ENCODE data around the gene FRMD6.
"Not testable (repeated sequence)": the region's sequence is repeated elsewhere in the genome, so short reads cannot be mapped to it uniquely, and the experiment has no call there.

The FRMD6 gene

GRCh38 chr14:51724650-51725049, 72.9 kb downstream of the FRMD6 start:
- DNase-seq (ENCODE audit: low read depth in 2 of 2): no peak

DNA sequence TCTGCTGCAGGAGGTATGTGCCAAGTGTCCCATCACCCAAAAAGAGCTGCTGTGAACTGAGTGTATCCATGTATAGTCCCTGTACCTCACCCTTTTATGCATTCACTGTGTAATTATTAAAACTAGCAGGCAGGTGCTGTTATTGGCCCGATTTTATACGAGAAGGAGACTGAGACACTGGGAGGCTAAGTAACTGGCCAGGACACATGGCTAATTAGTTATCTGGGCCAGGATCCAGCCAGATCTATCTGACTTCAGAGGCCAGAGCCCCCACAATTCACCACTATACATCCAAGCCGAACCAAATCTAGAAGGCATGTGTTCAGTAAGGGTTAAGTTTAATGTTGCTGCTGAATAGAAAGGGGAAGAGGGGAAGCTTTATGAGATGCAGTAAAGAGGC, 73.4 kb downstream of the FRMD6 start:
- no peak for DNase-seq (ENCODE audit: low read depth in 2 of 2)

- DNase-seq (ENCODE audit: low read depth in 2 of 2): no peak
Observed at GRCh38 chr14:51726166-51726899, 74.6 kb downstream of the FRMD6 start.

- no peak for DNase-seq (ENCODE audit: low read depth in 2 of 2)
Observed at GRCh38 chr14:51727526-51727925, 75.8 kb downstream of the FRMD6 start.

DNA sequence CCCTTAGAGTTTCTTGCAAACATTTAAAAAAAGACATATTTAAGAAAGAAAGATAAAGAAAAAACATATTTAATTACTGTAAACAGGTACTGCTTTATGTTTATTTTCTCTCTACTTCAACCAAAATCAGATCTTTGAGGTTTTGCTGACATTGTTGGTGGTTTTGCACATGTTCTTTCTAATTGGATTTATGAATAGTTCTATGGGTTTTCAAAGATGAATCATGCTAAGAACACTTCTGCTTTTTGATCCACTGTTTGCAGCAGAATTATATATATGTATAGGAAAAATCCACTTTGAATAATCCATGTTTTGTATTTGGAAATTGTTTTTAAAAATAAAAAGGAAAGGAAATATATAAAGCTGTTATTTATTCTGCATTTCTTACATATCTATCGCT, 78.4 kb downstream of the FRMD6 start:
- DNase-seq (ENCODE audit: low read depth in 2 of 2): no peak

GRCh38 chr14:51730684-51731083, 79.0 kb downstream of the FRMD6 start:
- DNase-seq (ENCODE audit: low read depth in 2 of 2): no peak

GRCh38 chr14:51732494-51733112, 80.9 kb downstream of the FRMD6 start:
- no peak for DNase-seq (ENCODE audit: low read depth in 2 of 2)

DNA sequence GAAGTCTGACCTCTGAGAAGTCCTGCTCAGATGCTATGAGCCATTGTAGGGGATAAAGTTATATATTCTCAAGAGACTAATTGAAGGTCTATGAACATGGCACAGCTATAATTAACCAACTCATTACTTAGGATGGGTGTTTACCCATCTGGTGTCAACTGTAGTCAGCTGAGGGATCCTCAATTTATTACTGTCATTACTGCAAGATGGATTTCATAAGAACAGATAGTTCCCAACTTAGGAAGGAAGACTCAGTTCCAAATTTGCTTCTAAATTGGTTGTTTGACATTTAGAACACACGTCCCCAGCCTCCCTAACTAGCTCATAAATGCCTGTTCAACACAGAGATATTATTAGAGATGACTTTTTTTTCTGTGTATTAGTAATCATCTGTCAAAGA, 81.4 kb downstream of the FRMD6 start:
- no peak for DNase-seq (ENCODE audit: low read depth in 2 of 2)

DNA sequence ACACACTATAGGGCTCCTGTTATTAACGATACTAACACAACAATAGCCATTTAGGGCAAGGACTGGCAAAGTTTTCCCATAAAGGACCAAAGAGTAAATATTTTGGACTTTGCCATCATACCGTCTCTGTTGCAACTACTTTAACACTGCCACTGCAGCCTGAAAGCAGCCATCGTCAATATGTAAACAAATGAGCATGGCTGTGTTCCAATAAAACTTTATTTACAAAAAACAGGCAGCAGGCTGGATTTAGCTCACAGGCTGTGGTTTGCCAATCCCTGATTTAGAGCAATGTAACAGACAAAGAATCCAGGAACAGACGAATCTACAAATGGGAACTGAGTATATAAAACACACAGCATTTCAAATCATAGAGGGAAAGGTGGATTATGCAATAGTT, 84.1 kb downstream of the FRMD6 start:
- DNase-seq (ENCODE audit: low read depth in 2 of 2): no peak

DNA sequence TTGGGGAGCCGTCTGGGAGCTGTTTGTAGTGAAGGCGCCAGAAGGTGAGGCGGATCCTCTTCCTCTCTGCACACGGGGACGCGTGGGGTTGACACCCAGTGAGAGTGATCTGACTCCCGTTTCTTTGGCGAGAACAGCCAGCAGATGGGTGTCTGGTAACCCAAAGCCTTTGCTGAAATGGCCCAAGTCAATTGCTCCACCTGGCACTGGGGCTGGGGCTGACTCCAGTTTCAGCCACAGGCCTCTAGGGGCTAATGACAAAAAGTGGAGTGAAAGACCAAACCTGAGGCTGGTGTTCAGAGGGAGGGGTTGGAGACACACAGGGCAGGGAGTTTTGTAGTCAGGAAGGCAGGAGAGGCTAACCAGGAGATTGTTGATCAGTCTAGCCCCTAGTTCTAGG, 87.0 kb downstream of the FRMD6 start:
- DNase-seq (ENCODE audit: low read depth in 2 of 2): no peak

- DNase-seq (ENCODE audit: low read depth in 2 of 2): no peak
Observed at GRCh38 chr14:51743588-51744000, 91.9 kb downstream of the FRMD6 start.

DNA sequence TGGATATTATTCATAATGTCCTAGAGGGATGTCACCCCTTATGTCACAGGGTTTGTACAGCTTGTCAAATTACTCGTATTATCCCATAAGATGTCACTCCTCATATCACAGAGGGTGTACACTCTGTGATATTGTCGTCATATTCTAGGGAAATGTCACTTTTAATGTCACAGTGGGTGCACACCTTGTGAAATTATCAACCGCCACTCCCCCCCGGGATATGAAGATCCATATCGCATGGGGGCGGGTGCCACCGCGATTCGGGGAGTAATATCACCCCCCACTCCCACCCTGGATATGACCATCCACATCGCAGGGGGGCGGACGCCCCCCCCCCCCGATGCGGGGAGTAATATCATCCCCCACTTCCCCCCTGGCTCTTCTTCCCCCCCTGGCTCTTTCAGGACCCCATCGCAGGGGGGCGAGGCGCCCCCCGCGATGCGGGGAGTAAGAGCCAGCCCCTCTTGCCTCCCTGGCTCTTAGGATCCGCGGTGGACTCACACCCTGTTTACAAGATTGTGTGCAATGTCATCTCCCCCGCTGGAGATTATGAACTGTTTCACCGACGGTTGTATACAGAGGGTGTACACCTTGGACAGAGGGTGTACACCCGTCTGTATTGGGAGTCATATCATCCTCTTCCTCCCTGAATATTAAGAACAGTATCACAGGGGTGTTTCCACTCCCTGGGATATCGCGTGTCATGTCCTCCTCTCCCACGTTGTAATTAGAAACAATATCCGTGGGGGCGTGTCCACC, 92.8 kb downstream of the FRMD6 start:
- no peak for DNase-seq (ENCODE audit: low read depth in 2 of 2)

DNA sequence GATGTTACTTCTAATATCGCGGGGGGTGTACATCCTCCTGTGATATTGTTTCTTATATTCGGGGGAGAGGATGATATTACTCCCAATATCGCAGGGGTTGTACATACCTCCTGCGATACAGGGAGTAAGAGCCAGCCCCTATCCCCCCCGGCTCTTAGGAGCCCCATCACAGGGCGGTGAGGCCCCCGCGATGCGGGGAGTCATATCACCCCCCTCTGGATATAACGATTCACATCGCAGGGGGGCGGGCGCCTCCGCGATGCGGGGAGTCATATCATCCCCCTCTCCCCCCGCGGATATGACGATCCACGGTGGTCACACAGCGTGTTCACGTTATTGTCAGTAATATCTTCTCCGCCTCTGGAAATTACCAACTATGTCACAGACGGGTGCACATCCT, 95.1 kb downstream of the FRMD6 start:
- not testable (repeated sequence) for DNase-seq (ENCODE audit: low read depth in 2 of 2)

DNA sequence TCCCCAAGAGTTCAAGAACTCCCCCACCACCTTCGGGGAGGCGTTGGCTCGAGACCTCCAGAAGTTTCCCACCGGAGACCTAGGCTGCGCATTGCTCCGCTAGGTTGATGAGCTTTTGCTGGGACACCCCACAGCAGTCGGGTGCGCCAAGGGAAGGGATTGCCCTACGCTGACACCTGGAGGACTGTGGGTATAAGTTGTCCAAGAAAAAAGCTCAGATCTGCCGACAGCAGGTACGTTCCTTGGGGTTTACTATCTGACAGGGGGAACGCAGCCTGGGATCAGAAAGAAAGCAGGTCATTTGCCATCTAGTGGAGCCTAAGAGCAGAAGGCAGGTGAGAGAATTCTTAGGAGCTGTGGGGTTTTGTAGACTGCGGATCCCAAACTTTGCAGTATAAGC, 98.8 kb downstream of the FRMD6 start:
- no peak for DNase-seq (ENCODE audit: low read depth in 2 of 2)

DNA sequence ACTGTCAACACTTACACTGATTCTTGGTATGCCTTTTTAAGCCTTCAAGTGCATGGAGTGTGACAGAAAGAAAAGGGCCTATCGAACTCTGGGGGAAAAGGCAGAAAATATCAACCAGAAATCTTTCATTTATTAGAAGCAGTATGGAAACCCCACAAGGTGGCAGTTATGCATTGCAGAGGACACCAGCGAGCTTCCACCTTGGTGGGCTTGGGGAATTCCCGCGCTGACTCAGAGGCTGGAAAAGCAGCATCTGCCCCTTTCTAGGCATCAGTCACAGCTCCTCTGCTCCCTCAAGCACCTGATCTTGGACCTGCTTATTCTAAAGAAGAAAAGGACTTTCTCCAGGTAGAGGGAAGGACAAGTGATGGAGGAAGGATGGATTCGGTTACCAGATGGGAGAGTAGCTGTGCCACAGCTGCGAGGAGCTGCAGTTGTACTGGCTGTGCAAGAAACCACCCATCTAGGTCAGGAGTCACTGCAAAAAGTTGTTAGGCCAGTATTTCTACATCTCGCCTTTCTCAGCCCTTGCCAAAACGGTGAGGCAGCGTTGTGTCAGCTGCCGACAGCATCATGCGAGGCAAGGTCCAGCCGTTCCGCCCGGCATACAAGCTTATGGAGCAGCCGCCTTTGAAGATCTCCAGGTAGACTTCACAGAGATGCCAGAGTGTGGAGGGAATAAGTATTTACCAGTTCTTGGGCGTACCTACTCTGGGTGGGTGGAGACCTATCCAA, 100.1 kb downstream of the FRMD6 start:
- DNase-seq (ENCODE audit: low read depth in 2 of 2): not testable (repeated sequence)

GRCh38 chr14:51757756-51758155, 106.0 kb downstream of the FRMD6 start:
- DNase-seq (ENCODE audit: low read depth in 2 of 2): not testable (repeated sequence)

- no peak for DNase-seq (ENCODE audit: low read depth in 2 of 2)
Observed at GRCh38 chr14:51759950-51760349, 108.2 kb downstream of the FRMD6 start.

- DNase-seq (ENCODE audit: low read depth in 2 of 2): not testable (repeated sequence)
Observed at GRCh38 chr14:51765726-51766125, 114.0 kb downstream of the FRMD6 start.

DNA sequence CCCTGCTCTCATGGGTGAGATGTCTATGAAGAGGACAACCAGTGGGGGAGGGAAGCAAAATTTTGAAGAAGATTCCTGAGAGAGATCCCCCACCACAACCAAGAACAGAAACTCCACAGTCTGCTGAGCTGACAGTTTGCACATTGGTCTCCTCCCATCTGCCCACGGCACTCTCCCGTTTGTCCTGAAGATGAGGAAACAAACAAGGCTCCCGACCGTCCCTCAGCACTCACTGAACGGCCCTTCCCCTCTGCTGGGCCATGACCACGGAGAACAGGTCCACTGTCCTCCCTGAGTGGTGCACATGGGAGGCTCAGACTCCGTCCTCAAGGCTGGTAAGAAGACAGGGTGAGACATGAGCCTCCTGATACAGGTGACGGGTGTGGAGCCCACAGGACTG, 114.9 kb downstream of the FRMD6 start:
- not testable (repeated sequence) for DNase-seq (ENCODE audit: low read depth in 2 of 2)

- not testable (repeated sequence) for DNase-seq (ENCODE audit: low read depth in 2 of 2)
Observed at GRCh38 chr14:51769261-51769660, 117.6 kb downstream of the FRMD6 start.

DNA sequence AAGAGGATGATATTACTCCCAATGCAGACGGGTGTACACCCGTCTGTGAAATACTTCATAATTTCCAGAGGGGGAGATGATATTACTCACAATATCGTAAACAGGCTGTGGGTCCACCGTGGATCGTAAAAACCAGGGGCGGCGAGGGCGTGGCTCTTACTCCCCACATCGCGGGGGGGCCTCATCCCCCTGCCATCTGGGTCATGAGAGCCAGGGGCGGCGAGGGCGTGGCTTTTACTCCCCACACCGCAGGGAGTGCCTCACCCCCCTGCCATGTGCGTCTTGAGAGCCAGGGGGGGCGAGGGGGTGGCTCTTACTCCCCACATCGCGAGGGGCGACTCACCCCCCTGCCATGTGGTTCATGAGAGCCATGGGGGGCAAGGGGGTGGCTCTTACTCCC, 122.5 kb downstream of the FRMD6 start:
- no peak for DNase-seq (ENCODE audit: low read depth in 2 of 2)
